Activated CD4-positive, CD25-positive, alpha-beta regulatory T cell treated with anti-CD3 and anti-CD28 coated beads, Interleukin-2, amount 50 U/mL, for 72 hours (primary cell): ENCODE results near the gene CPAMD8.
"Not testable (repeated sequence)": the region's sequence is repeated elsewhere in the genome, so short reads cannot be mapped to it uniquely, and the experiment has no call there.

Source experiments
- DNase-seq: peaks from one replicate; pipeline ENCODE4 v3.0.0; 2021

The CPAMD8 gene

GRCh38 chr19:16996838-16997490, 29.6 kb downstream of the CPAMD8 start:
- not testable (repeated sequence) for DNase-seq

- DNase-seq, result no peak
Measured at GRCh38 chr19:16988661-16989060, 37.9 kb downstream of the CPAMD8 start.

- DNase-seq, result no peak
Measured at GRCh38 chr19:16985403-16985802, 41.2 kb downstream of the CPAMD8 start.

- DNase-seq, result not testable (repeated sequence)
Measured at GRCh38 chr19:16982586-16982985, 44.0 kb downstream of the CPAMD8 start.

DNA sequence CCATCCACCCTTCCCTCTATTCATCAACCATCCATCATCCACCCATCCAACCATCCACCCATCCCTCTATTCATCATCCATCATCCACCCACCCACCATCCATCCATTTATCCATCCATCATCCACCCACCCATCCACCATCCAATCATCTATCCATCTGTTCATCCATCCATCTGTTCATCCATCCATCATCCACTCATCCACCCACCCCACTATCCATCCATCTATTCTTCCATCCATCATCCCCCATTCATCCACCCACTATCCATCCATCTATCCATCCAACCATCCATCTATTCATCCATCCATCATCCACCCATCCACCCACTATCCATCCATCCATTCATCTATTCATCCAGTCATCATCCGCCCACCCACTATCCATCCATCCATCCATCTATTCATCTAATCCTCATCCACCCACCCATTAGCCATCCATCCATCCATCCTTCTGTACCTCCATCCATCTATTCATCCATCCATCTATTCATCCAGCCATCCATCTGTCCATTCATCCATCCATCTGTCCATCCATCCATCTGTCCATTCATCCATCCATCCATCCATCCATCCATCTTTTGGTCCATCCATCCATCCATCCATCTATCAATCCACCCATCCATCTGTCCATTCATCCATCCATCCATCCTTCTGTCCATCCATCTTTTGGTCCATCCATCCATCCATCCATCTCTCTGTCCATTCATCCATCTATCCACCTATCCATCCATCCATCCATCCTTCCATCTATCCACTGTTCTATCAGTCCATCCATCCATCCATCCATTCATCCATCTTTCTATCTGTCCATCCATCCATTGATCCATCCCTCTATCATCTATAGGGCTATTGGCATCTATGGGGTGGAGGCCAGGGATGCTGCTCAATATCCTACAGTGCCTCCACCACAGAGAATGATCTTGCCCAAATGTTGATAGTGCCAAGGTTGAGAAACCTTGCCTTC, 47.5 kb downstream of the CPAMD8 start:
- no peak for DNase-seq

DNA sequence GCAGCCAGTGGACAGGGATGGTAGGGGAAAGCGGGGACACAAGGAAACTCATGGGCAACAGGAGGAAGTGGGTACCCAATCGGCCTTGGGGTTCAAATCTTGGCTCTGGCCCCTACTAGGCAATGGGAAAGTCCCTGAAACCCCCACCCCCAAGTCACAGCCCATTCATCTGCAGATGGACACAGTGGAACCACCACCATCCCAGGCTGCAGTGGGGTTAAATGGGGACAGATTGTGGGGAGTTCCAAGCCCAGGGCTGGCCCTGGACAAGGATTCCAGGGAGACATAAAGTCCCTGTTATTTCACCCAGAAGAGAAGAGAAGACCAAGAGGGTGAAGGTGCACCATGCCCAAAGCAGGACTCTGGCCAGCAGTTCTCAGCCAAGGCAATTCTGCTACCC, 48.5 kb downstream of the CPAMD8 start:
- no peak for DNase-seq

- no peak for DNase-seq
Measured at GRCh38 chr19:16977306-16977705, 49.3 kb downstream of the CPAMD8 start.

DNA sequence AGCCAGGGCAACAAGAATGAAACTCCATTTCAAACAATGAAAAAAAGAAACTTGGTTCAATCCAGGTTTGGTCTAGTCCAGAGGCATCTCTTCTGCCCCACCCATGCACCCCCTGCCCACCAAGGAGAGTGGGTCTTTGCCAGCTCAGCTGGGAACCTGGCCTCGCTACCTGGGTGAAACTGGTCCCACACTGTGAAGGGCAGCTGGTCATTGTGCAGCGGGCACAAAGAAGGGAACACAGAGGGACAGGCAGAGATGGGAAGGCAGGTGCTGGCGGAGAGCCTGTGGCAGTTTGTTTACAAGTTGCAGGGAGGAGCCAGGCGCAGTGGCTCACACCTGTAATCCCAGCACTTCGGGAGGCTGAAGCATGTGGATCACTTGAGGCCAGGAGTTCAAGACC, 50.2 kb downstream of the CPAMD8 start:
- no peak for DNase-seq

GRCh38 chr19:16970821-16971220, 55.8 kb downstream of the CPAMD8 start:
- DNase-seq, result no peak

GRCh38 chr19:16969135-16969534, 57.5 kb downstream of the CPAMD8 start:
- DNase-seq, result no peak

DNA sequence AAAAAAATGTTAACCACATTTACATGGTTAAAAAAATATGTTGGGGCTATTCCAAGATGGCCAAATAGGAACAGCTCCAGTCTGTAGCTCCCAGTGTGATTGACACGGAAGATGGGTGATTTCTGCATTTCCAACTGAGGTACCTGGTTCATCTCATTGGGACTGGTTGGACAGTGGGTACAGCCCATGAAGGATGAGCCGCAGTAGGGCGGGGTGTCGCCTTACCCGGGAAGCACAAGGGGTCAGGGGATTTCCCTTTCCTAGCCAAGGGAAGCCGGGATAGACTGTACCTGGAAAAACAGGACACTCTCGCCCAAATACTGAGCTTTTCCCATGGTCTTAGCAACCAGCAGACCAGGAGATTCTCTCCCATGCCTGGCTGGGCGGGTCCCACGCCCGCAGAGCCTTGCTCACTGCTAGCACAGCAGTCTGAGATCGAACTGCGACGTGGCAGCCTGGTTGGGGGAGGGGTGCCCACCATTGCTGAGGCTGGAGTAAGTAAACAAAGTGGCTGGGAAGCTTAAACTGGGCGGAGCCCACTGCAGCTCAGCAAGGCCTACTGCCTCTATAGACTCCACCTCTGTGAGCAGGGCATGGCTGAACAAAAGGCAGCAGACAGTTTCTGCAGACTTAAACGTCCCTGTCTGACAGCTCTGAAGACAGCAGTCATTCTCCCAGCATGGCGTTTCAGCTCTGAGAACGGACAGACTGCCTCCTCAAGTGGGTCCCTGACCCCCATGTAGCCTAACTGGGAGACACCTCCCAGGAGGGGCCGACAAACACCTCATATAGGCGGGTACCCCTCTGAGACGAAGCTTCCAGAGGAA, 65.4 kb downstream of the CPAMD8 start:
- DNase-seq, result not testable (repeated sequence)

GRCh38 chr19:16958277-16958676, 68.3 kb downstream of the CPAMD8 start:
- not testable (repeated sequence) for DNase-seq

- no peak for DNase-seq
Measured at GRCh38 chr19:16957855-16958254, 68.8 kb downstream of the CPAMD8 start.

- no peak for DNase-seq
Measured at GRCh38 chr19:16957151-16957701, 69.4 kb downstream of the CPAMD8 start.

DNA sequence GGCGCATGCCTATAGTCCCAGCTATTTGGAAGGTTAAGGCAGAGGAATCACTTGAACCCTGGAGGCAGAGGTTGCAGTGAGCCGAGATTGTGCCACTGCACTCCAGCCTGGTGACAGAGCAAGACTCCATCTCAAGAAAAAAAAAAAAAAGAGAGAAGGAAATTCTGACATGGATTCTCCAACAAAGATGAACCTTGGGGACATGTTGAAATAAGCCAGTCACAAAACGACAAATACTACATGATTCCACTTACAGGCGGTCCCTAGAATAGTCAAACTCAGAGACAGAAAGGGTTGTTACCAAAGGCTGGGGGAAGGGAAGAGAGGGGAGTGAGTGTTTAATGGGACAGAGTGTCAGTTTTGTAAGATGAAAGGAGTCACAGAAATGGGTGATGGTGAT, 71.4 kb downstream of the CPAMD8 start:
- no peak for DNase-seq

- DNase-seq, result no peak
Measured at GRCh38 chr19:16952046-16952445, 74.6 kb downstream of the CPAMD8 start.

GRCh38 chr19:16951529-16951928, 75.1 kb downstream of the CPAMD8 start:
- no peak for DNase-seq

- DNase-seq, result no peak
Measured at GRCh38 chr19:16949496-16950023, 77.0 kb downstream of the CPAMD8 start.

GRCh38 chr19:16946951-16947940, 79.4 kb downstream of the CPAMD8 start:
- DNase-seq, result no peak

- no peak for DNase-seq
Measured at GRCh38 chr19:16945762-16946465, 80.7 kb downstream of the CPAMD8 start.

DNA sequence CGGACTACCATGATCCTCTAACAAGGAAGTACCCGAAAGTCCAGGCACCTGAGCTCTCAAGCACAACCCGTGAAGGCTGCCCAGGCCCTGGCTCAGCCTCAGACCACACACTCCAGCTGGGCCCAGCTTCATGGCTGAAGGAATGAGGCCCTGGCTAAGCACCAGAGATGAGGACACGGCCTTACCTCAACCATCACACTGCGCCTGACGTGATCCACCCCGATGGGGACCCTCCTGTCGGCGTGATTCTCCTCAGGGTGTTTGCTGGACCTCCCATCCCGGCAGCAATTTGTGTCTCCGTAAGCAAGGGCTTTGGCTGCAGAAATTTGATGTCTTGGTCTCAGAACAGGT, 81.3 kb downstream of the CPAMD8 start:
- no peak for DNase-seq
